HEK293 (cell line): ENCODE data around the gene PFN3.

Experiments
- CTCF ChIA-PET: fragments of 350-600 bp; formaldehyde crosslinking; extraction: SDS; loops from one replicate; lab custom pipeline; 2021; ENCODE audit warnings: antibody characterized with exemption; lab: Yijun Ruan, JAX
- POLR2A ChIA-PET: fragments of 300-600 bp; formaldehyde crosslinking; extraction: SDS; loops from one replicate; lab custom pipeline; 2020; ENCODE audit warnings: antibody characterized with exemption, inconsistent platforms; lab: Yijun Ruan, JAX
- H3K27ac ChIP-seq: fragments of 200-500 bp; sonication (Bioruptor generic); 2 replicates; pipeline ENCODE4 v1.5.1; 2014; ENCODE audit warnings: low read depth, low read length, control low read depth, inconsistent platforms; ENCODE audit errors: extremely low read depth
- H3K36me3 ChIP-seq, 2 experiments: fragments of 200-500 bp in 1 of 2; sonication (Bioruptor generic) in 1 of 2; 1 replicate in 1 of 2; 2 replicates in 1 of 2; pipeline ENCODE4 v1.5.1; 2014 to 2017; ENCODE audit warnings: inconsistent platforms in 2 of 2, low read length in 2 of 2; ENCODE audit not compliant: control insufficient read depth in 2 of 2, insufficient read depth in 1 of 2
- H3K4me1 ChIP-seq: fragments of 200-500 bp; sonication (Bioruptor generic); 2 replicates; pipeline ENCODE4 v1.5.1; 2014; ENCODE audit warnings: mild to moderate bottlenecking, low read length, inconsistent platforms; ENCODE audit not compliant: control insufficient read depth, insufficient read depth
- H3K4me3 ChIP-seq: 2 replicates; pipeline ENCODE4 v1.5.1; 2011; ENCODE audit warnings: low read depth, mild to moderate bottlenecking, control low read depth, low read length, moderate library complexity
- H3K9me3 ChIP-seq: fragments of 200-500 bp; sonication (Bioruptor generic); 2 replicates; pipeline ENCODE4 v1.5.1; 2014; ENCODE audit warnings: low read depth, low read length, inconsistent platforms; ENCODE audit not compliant: control insufficient read depth, insufficient read depth
- BCL11A ChIP-seq: fragments of 450-650 bp; formaldehyde crosslinking; IDR thresholded peaks from 2 replicates; pipeline ENCODE4 v1.5.1; 2016; ENCODE audit warnings: low read depth, missing biosample characterization, missing genetic modification characterization
- BCL11B ChIP-seq: fragments of 450-650 bp; formaldehyde crosslinking; IDR thresholded peaks from 2 replicates; pipeline ENCODE4 v1.5.1; 2016; ENCODE audit warnings: low read depth, missing biosample characterization, missing genetic modification characterization
- GLI4 ChIP-seq: fragments of 450-650 bp; formaldehyde crosslinking; IDR thresholded peaks from 2 replicates; pipeline ENCODE4 v1.5.1; 2016; ENCODE audit warnings: missing biosample characterization, missing genetic modification characterization
- SCRT2 ChIP-seq: fragments of 450-650 bp; formaldehyde crosslinking; IDR thresholded peaks from 2 replicates; pipeline ENCODE4 v1.5.1; 2016; ENCODE audit warnings: missing biosample characterization, missing genetic modification characterization
- ZBTB10 ChIP-seq: fragments of 450-650 bp; formaldehyde crosslinking; IDR thresholded peaks from 2 replicates; pipeline ENCODE4 v1.5.1; 2016; ENCODE audit warnings: missing biosample characterization, missing genetic modification characterization
- ZNF221 ChIP-seq: fragments of 450-650 bp; formaldehyde crosslinking; IDR thresholded peaks from 2 replicates; pipeline ENCODE4 v1.5.1; 2017; ENCODE audit warnings: missing biosample characterization, missing genetic modification characterization, borderline replicate concordance
- ZNF223 ChIP-seq: fragments of 450-650 bp; formaldehyde crosslinking; IDR thresholded peaks from 2 replicates; pipeline ENCODE4 v1.5.1; 2016; ENCODE audit warnings: missing biosample characterization, missing genetic modification characterization
- ZNF280D ChIP-seq: fragments of 450-650 bp; formaldehyde crosslinking; IDR thresholded peaks from 2 replicates; pipeline ENCODE4 v1.5.1; 2016; ENCODE audit warnings: missing biosample characterization, missing genetic modification characterization
- ZNF335 ChIP-seq: fragments of 450-650 bp; formaldehyde crosslinking; conservative IDR thresholded peaks from 2 replicates; pipeline ENCODE4 v1.5.1; 2016; ENCODE audit warnings: missing biosample characterization, missing genetic modification characterization
- ZNF433 ChIP-seq: fragments of 450-650 bp; formaldehyde crosslinking; IDR thresholded peaks from 2 replicates; pipeline ENCODE4 v1.5.1; 2016; ENCODE audit warnings: missing biosample characterization, missing genetic modification characterization, low read depth
- ZNF521 ChIP-seq: fragments of 450-650 bp; formaldehyde crosslinking; IDR thresholded peaks from 2 replicates; pipeline ENCODE4 v1.5.1; 2017; ENCODE audit warnings: missing biosample characterization, mild to moderate bottlenecking, missing genetic modification characterization
- ZNF571 ChIP-seq: fragments of 450-650 bp; formaldehyde crosslinking; IDR thresholded peaks from 2 replicates; pipeline ENCODE4 v1.5.0; 2017; ENCODE audit warnings: missing biosample characterization, missing genetic modification characterization
- ZNF621 ChIP-seq: fragments of 450-650 bp; formaldehyde crosslinking; IDR thresholded peaks from 2 replicates; pipeline ENCODE4 v1.5.1; 2017; ENCODE audit warnings: missing biosample characterization, missing genetic modification characterization
- ZNF768 ChIP-seq: fragments of 450-650 bp; formaldehyde crosslinking; IDR thresholded peaks from 2 replicates; pipeline ENCODE4 v1.5.1; 2018; ENCODE audit warnings: missing biosample characterization, mild to moderate bottlenecking, missing genetic modification characterization
- TF ChIP-seq, protein P1 (sequence below): fragments of 450-650 bp; formaldehyde crosslinking; IDR thresholded peaks from 2 replicates; pipeline ENCODE4 v1.5.1; 2016; ENCODE audit warnings: missing biosample characterization, missing genetic modification characterization
- TF ChIP-seq, protein P2 (sequence below): fragments of 450-650 bp; formaldehyde crosslinking; IDR thresholded peaks from 2 replicates; pipeline ENCODE4 v1.5.1; 2016; ENCODE audit warnings: missing biosample characterization, missing genetic modification characterization

Gene PFN3

GRCh38 chr5:177432839-177433657 lies 32.6 kb upstream of the PFN3 start (continued):
- TF ChIP-seq ZNF221 (tag by site-specific recombination) (no peak), ZNF768 (no peak)
- TF ChIP-seq, all 188 proteins: peak for 0

GRCh38 chr5:177432143-177432838 lies 31.8 kb upstream of the PFN3 start:
- no peak overlapping the region for H3K4me3 ChIP-seq
- peaks cover 3 to 87% of the 10 kb centered on the region in 2 experiments; a peak in 2 of 3 replicates for H3K36me3 ChIP-seq
- H3K4me1 ChIP-seq, result no peaks in the 10 kb centered on the region
- ChIA-PET POLR2A (interaction anchor here (3.7 to 3.9 kb wide), 2 partner anchors 10 to 14 kb away, joined by 10 to 17 read pairs; partner anchors contain the start of gene PRR7), CTCF (interaction anchor here (1.3 kb wide), 1 partner anchor 29 kb away, joined by 3 read pairs; no protein-coding TSS in a partner anchor)
- H3K9me3 ChIP-seq, result no peaks in the 10 kb centered on the region
- H3K27ac ChIP-seq, result no peak overlapping the region
- TF ChIP-seq ZNF521 (tag by site-specific recombination), result no peak
- no peak for TF ChIP-seq SCRT2 (tag by site-specific recombination)
- no peak for TF ChIP-seq ZNF571 (tag by site-specific recombination)
- TF ChIP-seq ZNF335 (tag by site-specific recombination), result no peak
- TF ChIP-seq BCL11B (tag by site-specific recombination), result no peak
- TF ChIP-seq ZNF280D, result no peak
- no peak for TF ChIP-seq ZBTB10 (tag by site-specific recombination)
- TF ChIP-seq BCL11A (tag by site-specific recombination), result no peak
- no peak for TF ChIP-seq GLI4 (tag by site-specific recombination)
- no peak for TF ChIP-seq ZNF621 (tag by site-specific recombination)
- TF ChIP-seq, protein P1, sequence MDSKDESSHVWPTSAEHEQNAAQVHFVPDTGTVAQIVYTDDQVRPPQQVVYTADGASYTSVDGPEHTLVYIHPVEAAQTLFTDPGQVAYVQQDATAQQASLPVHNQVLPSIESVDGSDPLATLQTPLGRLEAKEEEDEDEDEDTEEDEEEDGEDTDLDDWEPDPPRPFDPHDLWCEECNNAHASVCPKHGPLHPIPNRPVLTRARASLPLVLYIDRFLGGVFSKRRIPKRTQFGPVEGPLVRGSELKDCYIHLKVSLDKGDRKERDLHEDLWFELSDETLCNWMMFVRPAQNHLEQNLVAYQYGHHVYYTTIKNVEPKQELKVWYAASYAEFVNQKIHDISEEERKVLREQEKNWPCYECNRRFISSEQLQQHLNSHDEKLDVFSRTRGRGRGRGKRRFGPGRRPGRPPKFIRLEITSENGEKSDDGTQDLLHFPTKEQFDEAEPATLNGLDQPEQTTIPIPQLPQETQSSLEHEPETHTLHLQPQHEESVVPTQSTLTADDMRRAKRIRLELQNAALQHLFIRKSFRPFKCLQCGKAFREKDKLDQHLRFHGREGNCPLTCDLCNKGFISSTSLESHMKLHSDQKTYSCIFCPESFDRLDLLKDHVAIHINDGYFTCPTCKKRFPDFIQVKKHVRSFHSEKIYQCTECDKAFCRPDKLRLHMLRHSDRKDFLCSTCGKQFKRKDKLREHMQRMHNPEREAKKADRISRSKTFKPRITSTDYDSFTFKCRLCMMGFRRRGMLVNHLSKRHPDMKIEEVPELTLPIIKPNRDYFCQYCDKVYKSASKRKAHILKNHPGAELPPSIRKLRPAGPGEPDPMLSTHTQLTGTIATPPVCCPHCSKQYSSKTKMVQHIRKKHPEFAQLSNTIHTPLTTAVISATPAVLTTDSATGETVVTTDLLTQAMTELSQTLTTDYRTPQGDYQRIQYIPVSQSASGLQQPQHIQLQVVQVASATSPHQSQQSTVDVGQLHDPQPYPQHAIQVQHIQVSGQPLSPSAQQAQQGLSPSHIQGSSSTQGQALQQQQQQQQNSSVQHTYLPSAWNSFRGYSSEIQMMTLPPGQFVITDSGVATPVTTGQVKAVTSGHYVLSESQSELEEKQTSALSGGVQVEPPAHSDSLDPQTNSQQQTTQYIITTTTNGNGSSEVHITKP (tag by site-specific recombination), result no peak
- no peak for TF ChIP-seq ZNF223
- no peak for TF ChIP-seq ZNF433 (tag by site-specific recombination)
- TF ChIP-seq, protein P2, sequence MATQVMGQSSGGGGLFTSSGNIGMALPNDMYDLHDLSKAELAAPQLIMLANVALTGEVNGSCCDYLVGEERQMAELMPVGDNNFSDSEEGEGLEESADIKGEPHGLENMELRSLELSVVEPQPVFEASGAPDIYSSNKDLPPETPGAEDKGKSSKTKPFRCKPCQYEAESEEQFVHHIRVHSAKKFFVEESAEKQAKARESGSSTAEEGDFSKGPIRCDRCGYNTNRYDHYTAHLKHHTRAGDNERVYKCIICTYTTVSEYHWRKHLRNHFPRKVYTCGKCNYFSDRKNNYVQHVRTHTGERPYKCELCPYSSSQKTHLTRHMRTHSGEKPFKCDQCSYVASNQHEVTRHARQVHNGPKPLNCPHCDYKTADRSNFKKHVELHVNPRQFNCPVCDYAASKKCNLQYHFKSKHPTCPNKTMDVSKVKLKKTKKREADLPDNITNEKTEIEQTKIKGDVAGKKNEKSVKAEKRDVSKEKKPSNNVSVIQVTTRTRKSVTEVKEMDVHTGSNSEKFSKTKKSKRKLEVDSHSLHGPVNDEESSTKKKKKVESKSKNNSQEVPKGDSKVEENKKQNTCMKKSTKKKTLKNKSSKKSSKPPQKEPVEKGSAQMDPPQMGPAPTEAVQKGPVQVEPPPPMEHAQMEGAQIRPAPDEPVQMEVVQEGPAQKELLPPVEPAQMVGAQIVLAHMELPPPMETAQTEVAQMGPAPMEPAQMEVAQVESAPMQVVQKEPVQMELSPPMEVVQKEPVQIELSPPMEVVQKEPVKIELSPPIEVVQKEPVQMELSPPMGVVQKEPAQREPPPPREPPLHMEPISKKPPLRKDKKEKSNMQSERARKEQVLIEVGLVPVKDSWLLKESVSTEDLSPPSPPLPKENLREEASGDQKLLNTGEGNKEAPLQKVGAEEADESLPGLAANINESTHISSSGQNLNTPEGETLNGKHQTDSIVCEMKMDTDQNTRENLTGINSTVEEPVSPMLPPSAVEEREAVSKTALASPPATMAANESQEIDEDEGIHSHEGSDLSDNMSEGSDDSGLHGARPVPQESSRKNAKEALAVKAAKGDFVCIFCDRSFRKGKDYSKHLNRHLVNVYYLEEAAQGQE (tag by site-specific recombination), result no peak
- TF ChIP-seq, all 188 proteins: peak for 0
